GM18517 (cell line): ENCODE data around the gene BTBD9.

Source experiments
- ATAC-seq: cut with Tn5 transposase; IDR thresholded peaks from one replicate; pipeline ENCODE4 v1.9.1; 2021; ENCODE audit warnings: mild to moderate bottlenecking, moderate library complexity; ENCODE audit not compliant: unreplicated experiment

BTBD9 gene

GRCh38 chr6:38512211-38512610 lies 127.5 kb downstream of the BTBD9 start:
- no peak for ATAC-seq

GRCh38 chr6:38510205-38510604 lies 129.5 kb downstream of the BTBD9 start:
- no peak for ATAC-seq

- ATAC-seq = no peak
Observed at GRCh38 chr6:38509713-38510112, 130.0 kb downstream of the BTBD9 start.

GRCh38 chr6:38508894-38509293 lies 130.8 kb downstream of the BTBD9 start:
- ATAC-seq = no peak

GRCh38 chr6:38508286-38508685 lies 131.4 kb downstream of the BTBD9 start:
- no peak for ATAC-seq

- no peak for ATAC-seq
Observed at GRCh38 chr6:38507173-38507572, 132.6 kb downstream of the BTBD9 start.

GRCh38 chr6:38505826-38506225 lies 133.9 kb downstream of the BTBD9 start:
- no peak for ATAC-seq

- no peak for ATAC-seq
Observed at GRCh38 chr6:38504996-38505395, 134.7 kb downstream of the BTBD9 start.

GRCh38 chr6:38503960-38504682 lies 135.6 kb downstream of the BTBD9 start:
- ATAC-seq = no peak

GRCh38 chr6:38503032-38503773 lies 136.5 kb downstream of the BTBD9 start:
- no peak for ATAC-seq

GRCh38 chr6:38502423-38502822 lies 137.3 kb downstream of the BTBD9 start:
- no peak for ATAC-seq

GRCh38 chr6:38501931-38502330 lies 137.8 kb downstream of the BTBD9 start:
- no peak for ATAC-seq

- ATAC-seq = no peak
Observed at GRCh38 chr6:38499529-38500096, 140.1 kb downstream of the BTBD9 start.

GRCh38 chr6:38498805-38499445 lies 140.8 kb downstream of the BTBD9 start:
- no peak for ATAC-seq

GRCh38 chr6:38498085-38498484 lies 141.6 kb downstream of the BTBD9 start:
- no peak for ATAC-seq

- ATAC-seq = no peak
Observed at GRCh38 chr6:38497546-38497945, 142.2 kb downstream of the BTBD9 start.

- no peak for ATAC-seq
Observed at GRCh38 chr6:38495922-38496635, 143.7 kb downstream of the BTBD9 start.

- ATAC-seq = no peak
Observed at GRCh38 chr6:38495518-38495917, 144.2 kb downstream of the BTBD9 start.

GRCh38 chr6:38493931-38494547 lies 145.7 kb downstream of the BTBD9 start:
- ATAC-seq = no peak

- no peak for ATAC-seq
Observed at GRCh38 chr6:38492031-38492430, 147.7 kb downstream of the BTBD9 start.

GRCh38 chr6:38489951-38490350 lies 149.8 kb downstream of the BTBD9 start:
- no peak for ATAC-seq
